Measurements from ENCODE around the gene AXIN1. TPM values are rescaled to one million over a fixed set of nuclear protein-coding genes. Genes with fewer than 3 reads are reported as not detected.
"Not testable (repeated sequence)": the region's sequence is repeated elsewhere in the genome, so short reads cannot be mapped to it uniquely, and the experiment has no call there.

The AXIN1 gene
- total RNA-seq, 1 donor from 2014 or later, result 19.4 TPM

- no peak for DNase-seq (ENCODE audit: low spot score)
These were observed 2.5 kb upstream of the AXIN1 start for GRCh38 chr16:354971-355461.

- no peak for DNase-seq (ENCODE audit: low spot score)
These were observed 1.9 kb upstream of the AXIN1 start for GRCh38 chr16:354291-354881.

GRCh38 chr16:353404-354290 is 1.1 kb upstream of the AXIN1 start:
- DNase-seq (ENCODE audit: low spot score), result no peak

- DNase-seq (ENCODE audit: low spot score), result peak; percentile 89
These were observed 561 bp downstream of the AXIN1 start for GRCh38 chr16:351804-352520.

GRCh38 chr16:350203-350602 is 2.3 kb downstream of the AXIN1 start:
- DNase-seq (ENCODE audit: low spot score), result no peak

GRCh38 chr16:349211-349610 is 3.3 kb downstream of the AXIN1 start:
- DNase-seq (ENCODE audit: low spot score), result no peak

- not testable (repeated sequence) for DNase-seq (ENCODE audit: low spot score)
These were observed 4.0 kb downstream of the AXIN1 start for GRCh38 chr16:348495-348894.

GRCh38 chr16:347203-347602 is 5.3 kb downstream of the AXIN1 start:
- DNase-seq (ENCODE audit: low spot score), result no peak

GRCh38 chr16:346587-346986 is 5.9 kb downstream of the AXIN1 start:
- DNase-seq (ENCODE audit: low spot score), result no peak

- DNase-seq (ENCODE audit: low spot score), result no peak
These were observed 6.8 kb downstream of the AXIN1 start for GRCh38 chr16:345772-346171.

GRCh38 chr16:342455-343213 is 9.9 kb downstream of the AXIN1 start:
- DNase-seq (ENCODE audit: low spot score), result no peak

GRCh38 chr16:341974-342336 is 10.6 kb downstream of the AXIN1 start:
- not testable (repeated sequence) for DNase-seq (ENCODE audit: low spot score)

GRCh38 chr16:341095-341973 is 11.2 kb downstream of the AXIN1 start:
- not testable (repeated sequence) for DNase-seq (ENCODE audit: low spot score)

- DNase-seq (ENCODE audit: low spot score), result no peak
These were observed 12.0 kb downstream of the AXIN1 start for GRCh38 chr16:340370-341091.

- no peak for DNase-seq (ENCODE audit: low spot score)
These were observed 12.8 kb downstream of the AXIN1 start for GRCh38 chr16:339680-340079.

GRCh38 chr16:337975-338575 is 14.4 kb downstream of the AXIN1 start:
- no peak for DNase-seq (ENCODE audit: low spot score)

- DNase-seq (ENCODE audit: low spot score), result no peak
These were observed 15.1 kb downstream of the AXIN1 start for GRCh38 chr16:337437-337836.

- DNase-seq (ENCODE audit: low spot score), result no peak
These were observed 16.3 kb downstream of the AXIN1 start for GRCh38 chr16:336269-336668.

Data from mesenteric fat pad (tissue), 1 donor.